ENCODE results near the gene ST6GALNAC2. TPM values are rescaled to one million over a fixed set of nuclear protein-coding genes. Genes with fewer than 3 reads are reported as not detected.
"Not testable (repeated sequence)": the region's sequence is repeated elsewhere in the genome, so short reads cannot be mapped to it uniquely, and the experiment has no call there.

Gene ST6GALNAC2
- polyA plus RNA-seq, 1 donor (not counting 4 experiments of a cell fraction or from before 2014, with no cell fraction given) = 45.8 TPM

GRCh38 chr17:76611758-76612157, 26.1 kb upstream of the ST6GALNAC2 start:
- Histone ChIP-seq H3K9me3 (ENCODE audit: control insufficient read depth, low read depth, low read length) (no peaks in the 10 kb centered on the region), H3K4me1 (ENCODE audit: control insufficient read depth, extremely low read depth, insufficient read depth, low read length) (peaks cover 11% of the 10 kb centered on the region), H4K20me1 (ENCODE audit: control insufficient read depth, extremely low read depth, insufficient read depth, low read length) (no peaks in the 10 kb centered on the region), H2AFZ (ENCODE audit: control insufficient read depth, low read length) (no peak overlapping the region), H3K27ac (ENCODE audit: control insufficient read depth, insufficient read depth, low read length) (no peak overlapping the region), H3K79me2 (ENCODE audit: control insufficient read depth, insufficient read depth, low read length) (no peaks in the 10 kb centered on the region), H3K27me3 (ENCODE audit: control insufficient read depth, extremely low read depth, insufficient read depth, low read length) (no peaks in the 10 kb centered on the region), H3K4me3 (ENCODE audit: control insufficient read depth in 2 of 3, extremely low read depth in 1 of 3, insufficient read depth in 2 of 3, low read depth in 1 of 3, low read length in 3 of 3) (no peak overlapping the region), H3K9ac (ENCODE audit: control insufficient read depth, extremely low read depth, insufficient read depth, low read length) (no peak overlapping the region), H3K4me2 (ENCODE audit: control insufficient read depth, extremely low read depth, insufficient read depth, low read depth, low read length) (no peak overlapping the region), H3K36me3 (ENCODE audit: control insufficient read depth in 2 of 2, extremely low read depth in 1 of 2, insufficient read depth in 2 of 2, low read length in 2 of 2) (no peaks in the 10 kb centered on the region), H3K9me1 (ENCODE audit: control insufficient read depth, extremely low read depth, insufficient read depth, low read length) (no peaks in the 10 kb centered on the region)
- no peak for TF ChIP-seq EZH2 (IDR thresholded peaks at IDR 0.05; ENCODE audit: low read length)
- TF ChIP-seq CTCF (optimal IDR thresholded peaks at IDR 0.05 in 1 of 3, IDR thresholded peaks at IDR 0.05 in 1 of 3, conservative IDR thresholded peaks at IDR 0.05 in 1 of 3; ENCODE audit: extremely low read depth in 1 of 3, insufficient read depth in 2 of 3, low read length in 3 of 3) = no peak
- dilution Hi-C loops (cut with MboI; ENCODE audit: extremely low pct_ligation_motif_present, low sequenced_read_pairs) = no loop called here
- FAIRE-seq (no peak), DNase-seq (ENCODE audit: low read depth, low spot score) (no peak)

GRCh38 chr17:76611080-76611749, 25.6 kb upstream of the ST6GALNAC2 start:
- dilution Hi-C loops (cut with MboI; ENCODE audit: extremely low pct_ligation_motif_present, low sequenced_read_pairs); H3K4me3 ChIP-seq (ENCODE audit: control insufficient read depth in 2 of 3, extremely low read depth in 1 of 3, insufficient read depth in 2 of 3, low read depth in 1 of 3, low read length in 3 of 3); H4K20me1 ChIP-seq (ENCODE audit: control insufficient read depth, extremely low read depth, insufficient read depth, low read length); H2AFZ ChIP-seq (ENCODE audit: control insufficient read depth, low read length); DNase-seq (ENCODE audit: low read depth, low spot score); H3K27ac ChIP-seq (ENCODE audit: control insufficient read depth, insufficient read depth, low read length); H3K9me3 ChIP-seq (ENCODE audit: control insufficient read depth, low read depth, low read length); H3K79me2 ChIP-seq (ENCODE audit: control insufficient read depth, insufficient read depth, low read length); H3K9me1 ChIP-seq (ENCODE audit: control insufficient read depth, extremely low read depth, insufficient read depth, low read length); H3K4me2 ChIP-seq (ENCODE audit: control insufficient read depth, extremely low read depth, insufficient read depth, low read depth, low read length); H3K27me3 ChIP-seq (ENCODE audit: control insufficient read depth, extremely low read depth, insufficient read depth, low read length); H3K9ac ChIP-seq (ENCODE audit: control insufficient read depth, extremely low read depth, insufficient read depth, low read length); H3K36me3 ChIP-seq (ENCODE audit: control insufficient read depth in 2 of 2, extremely low read depth in 1 of 2, insufficient read depth in 2 of 2, low read length in 2 of 2); FAIRE-seq: not testable (repeated sequence)
- peaks cover 11% of the 10 kb centered on the region for H3K4me1 ChIP-seq (ENCODE audit: control insufficient read depth, extremely low read depth, insufficient read depth, low read length)

DNA sequence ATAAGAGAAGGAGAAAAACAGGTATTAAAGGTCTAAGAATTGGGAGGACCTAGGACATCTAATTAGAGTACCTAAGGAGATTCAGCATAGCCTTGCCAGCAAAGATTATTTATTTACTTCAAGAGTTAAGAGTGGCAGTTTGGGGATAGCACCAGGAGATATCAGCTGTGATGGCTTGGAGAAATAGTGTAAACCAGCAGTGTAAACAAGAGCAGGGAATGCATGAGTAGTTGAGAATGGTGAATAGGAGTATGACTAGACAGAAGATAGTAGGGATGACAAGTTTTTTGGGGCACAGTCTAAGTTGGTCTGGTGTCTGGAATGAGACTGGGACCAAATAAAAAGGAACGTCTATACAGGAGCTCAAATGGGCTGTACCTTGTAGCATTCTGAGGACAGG, 21.0 kb upstream of the ST6GALNAC2 start:
- H3K4me2 ChIP-seq (ENCODE audit: control insufficient read depth, extremely low read depth, insufficient read depth, low read depth, low read length); H3K36me3 ChIP-seq (ENCODE audit: control insufficient read depth in 2 of 2, extremely low read depth in 1 of 2, insufficient read depth in 2 of 2, low read length in 2 of 2); H4K20me1 ChIP-seq (ENCODE audit: control insufficient read depth, extremely low read depth, insufficient read depth, low read length); H3K27me3 ChIP-seq (ENCODE audit: control insufficient read depth, extremely low read depth, insufficient read depth, low read length); H3K79me2 ChIP-seq (ENCODE audit: control insufficient read depth, insufficient read depth, low read length); H3K9ac ChIP-seq (ENCODE audit: control insufficient read depth, extremely low read depth, insufficient read depth, low read length); H3K9me3 ChIP-seq (ENCODE audit: control insufficient read depth, low read depth, low read length); H3K27ac ChIP-seq (ENCODE audit: control insufficient read depth, insufficient read depth, low read length); DNase-seq (ENCODE audit: low read depth, low spot score); FAIRE-seq; H3K4me3 ChIP-seq (ENCODE audit: control insufficient read depth in 2 of 3, extremely low read depth in 1 of 3, insufficient read depth in 2 of 3, low read depth in 1 of 3, low read length in 3 of 3); H3K9me1 ChIP-seq (ENCODE audit: control insufficient read depth, extremely low read depth, insufficient read depth, low read length); dilution Hi-C loops (cut with MboI; ENCODE audit: extremely low pct_ligation_motif_present, low sequenced_read_pairs); H2AFZ ChIP-seq (ENCODE audit: control insufficient read depth, low read length): not testable (repeated sequence)
- peaks cover 16% of the 10 kb centered on the region for H3K4me1 ChIP-seq (ENCODE audit: control insufficient read depth, extremely low read depth, insufficient read depth, low read length)
